Measurements from ENCODE around the gene HOXB8.

Gene HOXB8

DNA sequence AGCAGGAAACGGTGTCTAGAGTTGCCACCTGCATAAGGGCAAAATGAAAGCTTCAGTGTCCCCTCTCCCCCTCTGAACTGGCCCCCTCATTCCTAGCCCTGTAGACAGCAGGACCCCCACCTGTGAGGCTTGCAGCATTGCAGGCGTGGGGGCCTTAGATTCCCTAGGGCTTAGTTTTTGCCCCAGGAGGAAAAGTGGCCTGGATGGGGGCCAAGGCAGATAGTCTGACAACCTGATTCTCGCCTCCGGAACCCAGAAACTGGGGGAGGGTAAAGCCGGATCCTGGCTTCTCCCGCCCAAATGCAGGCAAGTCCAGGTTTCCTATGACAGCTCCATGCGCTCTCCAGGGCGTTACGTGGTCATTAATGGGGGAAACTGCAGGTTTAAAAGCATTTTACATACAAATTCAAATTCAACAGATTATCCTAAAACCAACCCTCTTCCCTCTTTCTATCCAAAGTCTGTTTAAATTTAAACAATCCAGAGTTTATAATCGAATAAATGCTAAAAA, 9.6 kb downstream of the HOXB8 start:
- TF ChIP-seq ZNF8 (CRISPR knock-in tag; IDR thresholded peaks at IDR 0.05) (no peak), RARB (CRISPR knock-in tag; IDR thresholded peaks at IDR 0.05) (no peak)
- no peak for ATAC-seq

DNA sequence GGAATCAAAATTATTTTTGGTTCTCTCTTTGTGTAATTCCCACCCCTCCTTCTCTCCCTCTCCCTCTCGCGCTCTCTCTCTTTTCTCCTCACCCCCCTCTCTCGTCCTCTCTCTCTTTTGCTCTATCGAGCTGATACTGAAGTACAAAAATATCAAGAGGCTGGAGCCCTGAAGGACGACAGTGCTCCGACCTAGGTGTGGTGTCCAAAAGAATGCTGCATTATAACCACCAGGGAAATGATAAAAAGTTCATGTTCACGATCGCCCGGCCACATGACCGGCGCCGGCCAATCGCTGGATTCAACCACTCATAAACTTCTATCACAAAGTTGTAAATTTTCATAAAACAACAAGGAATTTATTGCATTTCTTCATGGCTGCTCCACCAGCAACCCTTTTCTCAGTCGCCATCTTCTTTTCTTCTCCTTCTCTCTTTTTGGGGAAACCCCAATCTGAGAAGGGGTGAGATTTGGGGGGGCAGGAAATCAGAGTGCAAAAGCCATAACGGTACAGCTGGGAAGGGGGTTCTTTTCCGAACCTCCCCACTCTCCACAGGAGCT, 10.2 kb downstream of the HOXB8 start, which contains the start of gene HOXB6:
Gene HOXB6, minus strand, starts transcription at position 217 of the 560 bp plus-strand sequence. CDS start 6,836 bp downstream, outside the sequence.
- no peak for ATAC-seq
- TF ChIP-seq SNAI2 (CRISPR knock-in tag; IDR thresholded peaks at IDR 0.05) = no peak
- no peak for TF ChIP-seq OSR1 (CRISPR knock-in tag; IDR thresholded peaks at IDR 0.05)
- TF ChIP-seq TCF4 (CRISPR knock-in tag; IDR thresholded peaks at IDR 0.05; ENCODE audit: borderline replicate concordance) = no peak
- TF ChIP-seq, protein P1, sequence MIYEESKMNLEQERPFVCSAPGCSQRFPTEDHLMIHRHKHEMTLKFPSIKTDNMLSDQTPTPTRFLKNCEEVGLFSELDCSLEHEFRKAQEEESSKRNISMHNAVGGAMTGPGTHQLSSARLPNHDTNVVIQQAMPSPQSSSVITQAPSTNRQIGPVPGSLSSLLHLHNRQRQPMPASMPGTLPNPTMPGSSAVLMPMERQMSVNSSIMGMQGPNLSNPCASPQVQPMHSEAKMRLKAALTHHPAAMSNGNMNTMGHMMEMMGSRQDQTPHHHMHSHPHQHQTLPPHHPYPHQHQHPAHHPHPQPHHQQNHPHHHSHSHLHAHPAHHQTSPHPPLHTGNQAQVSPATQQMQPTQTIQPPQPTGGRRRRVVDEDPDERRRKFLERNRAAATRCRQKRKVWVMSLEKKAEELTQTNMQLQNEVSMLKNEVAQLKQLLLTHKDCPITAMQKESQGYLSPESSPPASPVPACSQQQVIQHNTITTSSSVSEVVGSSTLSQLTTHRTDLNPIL (CRISPR knock-in tag; IDR thresholded peaks at IDR 0.05; ENCODE audit: low read depth) = no peak
- TF ChIP-seq ZC3H10 (CRISPR knock-in tag; IDR thresholded peaks at IDR 0.05) = no peak
- no peak for TF ChIP-seq TOX (CRISPR knock-in tag; IDR thresholded peaks at IDR 0.05; ENCODE audit: borderline replicate concordance)
- no peak for TF ChIP-seq RARB (CRISPR knock-in tag; IDR thresholded peaks at IDR 0.05)
- TF ChIP-seq ZFP30 (CRISPR knock-in tag; IDR thresholded peaks at IDR 0.05) = no peak
- no peak for TF ChIP-seq ZNF70 (CRISPR knock-in tag; IDR thresholded peaks at IDR 0.05)
- no peak for TF ChIP-seq ISL1 (CRISPR knock-in tag; IDR thresholded peaks at IDR 0.05)
- no peak for TF ChIP-seq ZFP3 (CRISPR knock-in tag; IDR thresholded peaks at IDR 0.05)
- TF ChIP-seq ARNTL (CRISPR knock-in tag; IDR thresholded peaks at IDR 0.05; ENCODE audit: borderline replicate concordance, low read depth) = no peak
- TF ChIP-seq, protein P2, sequence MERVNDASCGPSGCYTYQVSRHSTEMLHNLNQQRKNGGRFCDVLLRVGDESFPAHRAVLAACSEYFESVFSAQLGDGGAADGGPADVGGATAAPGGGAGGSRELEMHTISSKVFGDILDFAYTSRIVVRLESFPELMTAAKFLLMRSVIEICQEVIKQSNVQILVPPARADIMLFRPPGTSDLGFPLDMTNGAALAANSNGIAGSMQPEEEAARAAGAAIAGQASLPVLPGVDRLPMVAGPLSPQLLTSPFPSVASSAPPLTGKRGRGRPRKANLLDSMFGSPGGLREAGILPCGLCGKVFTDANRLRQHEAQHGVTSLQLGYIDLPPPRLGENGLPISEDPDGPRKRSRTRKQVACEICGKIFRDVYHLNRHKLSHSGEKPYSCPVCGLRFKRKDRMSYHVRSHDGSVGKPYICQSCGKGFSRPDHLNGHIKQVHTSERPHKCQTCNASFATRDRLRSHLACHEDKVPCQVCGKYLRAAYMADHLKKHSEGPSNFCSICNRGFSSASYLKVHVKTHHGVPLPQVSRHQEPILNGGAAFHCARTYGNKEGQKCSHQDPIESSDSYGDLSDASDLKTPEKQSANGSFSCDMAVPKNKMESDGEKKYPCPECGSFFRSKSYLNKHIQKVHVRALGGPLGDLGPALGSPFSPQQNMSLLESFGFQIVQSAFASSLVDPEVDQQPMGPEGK (CRISPR knock-in tag; IDR thresholded peaks at IDR 0.05; ENCODE audit: borderline replicate concordance) = no peak
- no peak for TF ChIP-seq ZNF8 (CRISPR knock-in tag; IDR thresholded peaks at IDR 0.05)

DNA sequence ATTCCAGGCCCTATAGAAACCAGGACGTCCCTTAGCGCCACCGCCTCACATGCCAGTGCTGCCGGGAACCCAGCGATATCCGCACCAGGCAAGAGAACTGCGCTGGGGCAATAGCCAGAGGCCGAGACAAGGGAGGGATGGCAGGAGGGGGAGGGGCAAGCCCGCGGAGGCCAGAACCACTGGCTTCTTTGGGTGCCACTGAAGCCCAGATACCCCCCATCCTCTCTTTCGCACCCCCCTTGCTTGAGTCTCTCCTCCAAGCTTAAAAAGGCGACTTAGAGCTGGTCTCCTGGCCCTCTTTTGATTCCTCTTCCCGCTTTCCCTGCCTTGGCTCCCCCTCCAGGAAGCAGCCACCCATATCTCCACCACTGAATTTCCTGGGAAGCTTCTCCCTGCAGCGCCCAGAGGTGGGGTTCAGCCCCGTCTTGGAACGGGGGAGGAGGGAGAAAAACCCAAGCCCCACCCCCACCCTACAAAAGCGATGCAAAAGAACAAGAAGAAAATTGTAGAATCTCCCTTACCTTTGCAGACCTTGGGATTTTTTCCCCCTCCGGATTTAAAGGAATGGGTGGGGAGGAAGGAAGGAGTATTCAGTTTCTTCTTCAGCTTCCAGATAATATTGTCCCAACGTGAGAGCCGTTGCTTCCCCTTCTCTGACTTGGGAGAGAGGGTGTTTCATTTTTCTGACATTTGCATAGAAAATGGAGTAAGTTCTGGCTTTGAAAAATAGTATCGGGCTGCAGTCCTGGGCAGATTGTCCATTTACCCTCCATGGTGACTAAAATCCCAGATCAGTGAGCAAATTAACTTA, 10.9 kb downstream of the HOXB8 start:
- no peak for ATAC-seq
- TF ChIP-seq ZC3H10 (CRISPR knock-in tag; IDR thresholded peaks at IDR 0.05) (no peak), RARB (CRISPR knock-in tag; IDR thresholded peaks at IDR 0.05) (no peak), ZNF565 (CRISPR knock-in tag; conservative IDR thresholded peaks at IDR 0.05; ENCODE audit: low read depth) (no peak), BACH2 (CRISPR knock-in tag; IDR thresholded peaks at IDR 0.05; ENCODE audit: borderline replicate concordance) (no peak)

DNA sequence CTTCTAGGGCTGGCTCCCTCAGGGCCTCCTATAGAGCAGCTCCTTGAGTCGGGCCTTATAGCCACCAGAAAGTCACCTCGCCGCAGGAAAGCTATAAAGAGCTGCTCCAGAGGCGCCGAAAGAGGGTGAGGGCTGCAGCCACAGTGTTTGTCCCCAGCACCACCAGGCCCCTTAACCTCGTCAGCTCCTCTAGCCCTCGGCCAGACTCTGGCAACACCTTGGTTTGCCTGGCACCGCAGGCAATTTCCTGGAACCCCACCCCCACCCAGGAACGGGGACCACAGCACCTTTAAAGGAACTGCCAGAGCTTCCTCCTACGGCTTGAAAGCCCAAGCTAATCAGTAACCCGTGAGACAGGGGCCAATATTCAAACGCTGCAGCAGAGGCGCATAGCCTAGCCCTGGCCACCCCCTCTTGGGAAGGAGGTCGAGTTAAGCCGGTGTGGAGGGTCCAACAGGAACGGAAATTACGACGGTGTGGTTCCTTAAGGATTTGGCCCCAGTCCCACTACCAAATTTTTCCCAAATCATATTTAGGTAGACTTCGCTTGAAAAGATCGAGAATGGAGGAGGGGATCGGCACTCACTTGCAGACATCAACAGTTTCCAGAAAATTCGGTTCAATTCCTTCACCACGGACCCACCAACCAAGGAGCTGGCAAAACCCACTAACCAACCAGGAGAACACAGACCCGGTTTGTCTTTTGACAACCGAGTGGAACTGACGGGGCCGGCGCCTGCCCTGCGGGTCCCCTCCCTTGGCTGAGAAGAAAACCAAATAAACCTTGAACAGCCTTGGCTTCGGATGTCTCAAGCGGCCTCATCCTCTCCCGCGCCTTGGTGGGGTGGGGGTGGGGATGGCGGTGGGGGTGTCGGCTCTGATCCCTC, 13.3 kb downstream of the HOXB8 start:
- no peak for ATAC-seq
- TF ChIP-seq ZNF8 (CRISPR knock-in tag; IDR thresholded peaks at IDR 0.05) (no peak), TCF4 (CRISPR knock-in tag; IDR thresholded peaks at IDR 0.05; ENCODE audit: borderline replicate concordance) (no peak), ZNF565 (CRISPR knock-in tag; conservative IDR thresholded peaks at IDR 0.05; ENCODE audit: low read depth) (no peak), ESRRG (CRISPR knock-in tag; IDR thresholded peaks at IDR 0.05) (no peak), OSR1 (CRISPR knock-in tag; IDR thresholded peaks at IDR 0.05) (no peak), BACH2 (CRISPR knock-in tag; IDR thresholded peaks at IDR 0.05; ENCODE audit: borderline replicate concordance) (no peak), ZNF70 (CRISPR knock-in tag; IDR thresholded peaks at IDR 0.05) (no peak), TOX (CRISPR knock-in tag; IDR thresholded peaks at IDR 0.05; ENCODE audit: borderline replicate concordance) (no peak), GLIS3 (CRISPR knock-in tag; IDR thresholded peaks at IDR 0.05) (no peak), ARNTL (CRISPR knock-in tag; IDR thresholded peaks at IDR 0.05; ENCODE audit: borderline replicate concordance, low read depth) (no peak), ZFP3 (CRISPR knock-in tag; IDR thresholded peaks at IDR 0.05) (no peak), CSDC2 (CRISPR knock-in tag; IDR thresholded peaks at IDR 0.05) (no peak), SNAI2 (CRISPR knock-in tag; IDR thresholded peaks at IDR 0.05) (no peak)
- TF ChIP-seq, protein P2 (CRISPR knock-in tag; IDR thresholded peaks at IDR 0.05; ENCODE audit: borderline replicate concordance) = no peak
- TF ChIP-seq, protein P3, sequence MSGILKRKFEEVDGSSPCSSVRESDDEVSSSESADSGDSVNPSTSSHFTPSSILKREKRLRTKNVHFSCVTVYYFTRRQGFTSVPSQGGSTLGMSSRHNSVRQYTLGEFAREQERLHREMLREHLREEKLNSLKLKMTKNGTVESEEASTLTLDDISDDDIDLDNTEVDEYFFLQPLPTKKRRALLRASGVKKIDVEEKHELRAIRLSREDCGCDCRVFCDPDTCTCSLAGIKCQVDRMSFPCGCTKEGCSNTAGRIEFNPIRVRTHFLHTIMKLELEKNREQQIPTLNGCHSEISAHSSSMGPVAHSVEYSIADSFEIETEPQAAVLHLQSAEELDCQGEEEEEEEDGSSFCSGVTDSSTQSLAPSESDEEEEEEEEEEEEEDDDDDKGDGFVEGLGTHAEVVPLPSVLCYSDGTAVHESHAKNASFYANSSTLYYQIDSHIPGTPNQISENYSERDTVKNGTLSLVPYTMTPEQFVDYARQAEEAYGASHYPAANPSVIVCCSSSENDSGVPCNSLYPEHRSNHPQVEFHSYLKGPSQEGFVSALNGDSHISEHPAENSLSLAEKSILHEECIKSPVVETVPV (CRISPR knock-in tag; IDR thresholded peaks at IDR 0.05) = no peak
- TF ChIP-seq, protein P1 (CRISPR knock-in tag; IDR thresholded peaks at IDR 0.05; ENCODE audit: low read depth) = no peak

All from SK-N-SH treated with all-trans-retinoic acid at 6 μM for 48 hours (cell line).